Lower lobe of right lung (tissue), 2 donors: ENCODE results near the gene HMGB1. TPM values are rescaled to one million over a fixed set of nuclear protein-coding genes. Genes with fewer than 3 reads are reported as not detected.
A peak's percentile ranks its signal among the peaks of the same experiment; 100 is the strongest.
"Not testable (repeated sequence)": the region's sequence is repeated elsewhere in the genome, so short reads cannot be mapped to it uniquely, and the experiment has no call there.

ENCODE experiments used
- ATAC-seq, 2 donors: fragments of 200-7000 bp; cut with Tn5 transposase; one replicate each; pipeline ENCODE4 v1.9.1; 2020 to 2022; ENCODE audit warnings: mild to moderate bottlenecking in 2 of 2, moderate library complexity in 2 of 2
- DNase-seq: peaks from one replicate; pipeline ENCODE4 v3.0.0-alpha.2; 2020
- H3K27ac ChIP-seq: fragments of 200-600 bp; one replicate; pipeline ENCODE4 v1.8.0; 2022
- H3K27me3 ChIP-seq: fragments of 200-600 bp; one replicate; pipeline ENCODE4 v1.8.0; 2022; ENCODE audit warnings: low read depth
- H3K36me3 ChIP-seq: fragments of 200-600 bp; one replicate; pipeline ENCODE4 v1.8.0; 2022; ENCODE audit warnings: mild to moderate bottlenecking
- H3K4me1 ChIP-seq: fragments of 200-600 bp; one replicate; pipeline ENCODE4 v1.8.0; 2022
- H3K4me3 ChIP-seq: fragments of 200-600 bp; one replicate; pipeline ENCODE4 v1.8.0; 2022; ENCODE audit warnings: mild to moderate bottlenecking
- H3K9me3 ChIP-seq: fragments of 200-600 bp; one replicate; pipeline ENCODE4 v1.8.0; 2022
- CTCF ChIP-seq: fragments of 200-600 bp; IDR thresholded peaks from one replicate; pipeline ENCODE4 v1.8.0; 2022; ENCODE audit warnings: antibody characterized with exemption, mild to moderate bottlenecking
- intact Hi-C: fragments of 100-400 bp; cut with DNase I; formaldehyde crosslinking; loops from one replicate; pipeline ENCODE4 v1.11.0; 2022
- total RNA-seq: library from RNA; stranded (reverse); fragmentation: NEBNext Ultra II Directional; extraction: Animal tissue kit (Norgen Biotek cat#: 25700); gene quantifications from one replicate; pipeline ENCODE4 v1.2.1, GENCODE V29; 2021
- donor health status: DM: no; HTN: yes; CAD: no; lungs with severe emphysema.

The HMGB1 gene
- total RNA-seq, 1 donor from 2014 or later: 221 TPM

- peak overlapping the region; percentile 52 for H3K4me3 ChIP-seq
These were observed 19.6 kb downstream of the HMGB1 start for GRCh38 chr13:30446126-30446500.

GRCh38 chr13:30443957-30444404, 21.8 kb downstream of the HMGB1 start:
- no peak for TF ChIP-seq CTCF
- Histone ChIP-seq H3K9me3 (no peaks in the 10 kb centered on the region), H3K36me3 (no peaks in the 10 kb centered on the region), H3K27me3 (no peaks in the 10 kb centered on the region), H3K4me3 (no peak overlapping the region), H3K27ac (no peak overlapping the region), H3K4me1 (peaks cover 14% of the 10 kb centered on the region)
- DNase-seq (no peak), ATAC-seq (no peak)
- intact Hi-C loops: no loop called here

More at GRCh38 chr13:30446126-30446500, 19.6 kb downstream of the HMGB1 start:
- ATAC-seq (no peak), DNase-seq (no peak)
- H3K9me3 ChIP-seq: no peaks in the 10 kb centered on the region
- TF ChIP-seq CTCF: no peak
- intact Hi-C loops: no loop called here
- peaks cover 14% of the 10 kb centered on the region for H3K4me1 ChIP-seq
- peak overlapping the region; percentile 74 for H3K27ac ChIP-seq
- H3K27me3 ChIP-seq: no peaks in the 10 kb centered on the region
- H3K36me3 ChIP-seq: no peaks in the 10 kb centered on the region

GRCh38 chr13:30443491-30443890, 22.2 kb downstream of the HMGB1 start:
- ATAC-seq, H3K27ac ChIP-seq, DNase-seq, H3K9me3 ChIP-seq, H3K36me3 ChIP-seq, H3K27me3 ChIP-seq, H3K4me3 ChIP-seq, intact Hi-C loops: not testable (repeated sequence)
- H3K4me1 ChIP-seq: peaks cover 14% of the 10 kb centered on the region

GRCh38 chr13:30442926-30443325, 22.8 kb downstream of the HMGB1 start:
- intact Hi-C loops: no loop called here
- Histone ChIP-seq H3K36me3 (no peaks in the 10 kb centered on the region), H3K4me1 (peaks cover 14% of the 10 kb centered on the region), H3K27ac (no peak overlapping the region), H3K4me3 (no peak overlapping the region), H3K9me3 (no peaks in the 10 kb centered on the region), H3K27me3 (no peaks in the 10 kb centered on the region)
- TF ChIP-seq CTCF: no peak
- ATAC-seq: no peak
- no peak for DNase-seq

GRCh38 chr13:30440910-30441703, 24.6 kb downstream of the HMGB1 start:
- no peak for DNase-seq
- Histone ChIP-seq H3K4me3 (no peak overlapping the region), H3K27me3 (no peaks in the 10 kb centered on the region), H3K4me1 (peaks cover 11% of the 10 kb centered on the region), H3K9me3 (no peaks in the 10 kb centered on the region), H3K36me3 (no peaks in the 10 kb centered on the region), H3K27ac (no peak overlapping the region)
- intact Hi-C loops: no loop called here
- TF ChIP-seq CTCF: no peak
- ATAC-seq: no peak

GRCh38 chr13:30438286-30438685, 27.4 kb downstream of the HMGB1 start:
- ATAC-seq: no peak
- intact Hi-C loops: no loop called here
- Histone ChIP-seq H3K27me3 (no peaks in the 10 kb centered on the region), H3K36me3 (no peaks in the 10 kb centered on the region), H3K9me3 (no peaks in the 10 kb centered on the region), H3K27ac (no peak overlapping the region), H3K4me1 (no peaks in the 10 kb centered on the region), H3K4me3 (no peak overlapping the region)
- no peak for TF ChIP-seq CTCF
- no peak for DNase-seq
